Sciatic nerve (tissue), 2 donors: Measurements from ENCODE around the gene U2AF2. TPM values are rescaled to one million over a fixed set of nuclear protein-coding genes. Genes with fewer than 3 reads are reported as not detected.
A peak's percentile ranks its signal among the peaks of the same experiment; 100 is the strongest.

Experiments used
- ATAC-seq: fragments of 200-7000 bp; cut with Tn5 transposase; one replicate; pipeline ENCODE4 v1.9.1; 2020; ENCODE audit warnings: mild to moderate bottlenecking, moderate library complexity
- DNase-seq: peaks from one replicate; pipeline ENCODE4 v3.0.0-alpha.2; 2020; ENCODE audit warnings: low spot score
- intact Hi-C: fragments of 100-400 bp; cut with DNase I; formaldehyde crosslinking; loops from one replicate; pipeline ENCODE4 v1.14.2; 2022
- total RNA-seq: library from RNA; stranded (reverse); fragmentation: NEBNext Ultra II Directional; extraction: Animal tissue kit (Norgen Biotek cat#: 25700); gene quantifications from one replicate; pipeline ENCODE4 v1.2.1, GENCODE V29; 2021
- donor health status: DM: no; HTN: no; CAD: no.
- donor health status: DM: no; HTN: no; CAD: no.

U2AF2 gene
- total RNA-seq, 1 donor from 2014 or later: 127 TPM

- intact Hi-C loops: no loop called here
- ATAC-seq (no peak), DNase-seq (no peak)
Measured at GRCh38 chr19:55620410-55621204, 34.2 kb upstream of the U2AF2 start.

- intact Hi-C loops: no loop called here
- no peak for ATAC-seq
Measured at GRCh38 chr19:55621205-55621672, 33.6 kb upstream of the U2AF2 start.

GRCh38 chr19:55621673-55622231, 33.1 kb upstream of the U2AF2 start:
- no peak for ATAC-seq
- intact Hi-C loops: no loop called here
- DNase-seq: peak; percentile 68

More at GRCh38 chr19:55621205-55621672, 33.6 kb upstream of the U2AF2 start:
- DNase-seq: no peak

GRCh38 chr19:55622242-55622969, 32.4 kb upstream of the U2AF2 start:
- ATAC-seq (no peak), DNase-seq (peak; percentile 59)
- intact Hi-C loops: no loop called here

DNA sequence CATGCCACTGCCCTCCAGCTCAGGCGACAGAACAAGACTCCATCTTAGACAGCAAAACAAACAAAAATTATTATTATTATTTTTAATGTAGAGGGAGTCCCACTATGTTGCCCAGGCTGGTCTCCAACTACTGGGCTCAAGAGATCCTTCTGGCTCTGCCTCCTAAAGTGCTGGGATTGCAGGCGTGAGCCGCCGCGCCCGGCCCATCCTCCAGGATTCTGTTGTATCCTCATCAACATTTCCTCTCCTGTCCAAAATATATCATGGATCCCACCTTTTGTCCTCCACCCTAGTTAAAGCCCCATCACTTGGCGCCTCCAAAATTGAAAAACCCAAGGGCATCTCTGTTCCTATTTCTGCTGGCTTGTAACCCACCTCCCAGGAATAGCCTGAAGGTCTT, 31.7 kb upstream of the U2AF2 start:
- ATAC-seq (no peak), DNase-seq (peak; percentile 56)
- intact Hi-C loops: no loop called here

- ATAC-seq: no peak
- DNase-seq: no peak
- intact Hi-C loops: no loop called here
Measured at GRCh38 chr19:55623561-55623960, 31.3 kb upstream of the U2AF2 start.

GRCh38 chr19:55624109-55625003, 30.5 kb upstream of the U2AF2 start, which contains the start of gene ZNF784:
ZNF784 (minus strand) TSS chr19:55624566; CDS start chr19:55624561, 5 bp downstream.
- intact Hi-C loops: no loop called here
- DNase-seq (peak; percentile 96), ATAC-seq (peak; percentile 97)

GRCh38 chr19:55625004-55625326, 29.9 kb upstream of the U2AF2 start:
- ATAC-seq (no peak), DNase-seq (no peak)
- intact Hi-C loops: no loop called here

DNA sequence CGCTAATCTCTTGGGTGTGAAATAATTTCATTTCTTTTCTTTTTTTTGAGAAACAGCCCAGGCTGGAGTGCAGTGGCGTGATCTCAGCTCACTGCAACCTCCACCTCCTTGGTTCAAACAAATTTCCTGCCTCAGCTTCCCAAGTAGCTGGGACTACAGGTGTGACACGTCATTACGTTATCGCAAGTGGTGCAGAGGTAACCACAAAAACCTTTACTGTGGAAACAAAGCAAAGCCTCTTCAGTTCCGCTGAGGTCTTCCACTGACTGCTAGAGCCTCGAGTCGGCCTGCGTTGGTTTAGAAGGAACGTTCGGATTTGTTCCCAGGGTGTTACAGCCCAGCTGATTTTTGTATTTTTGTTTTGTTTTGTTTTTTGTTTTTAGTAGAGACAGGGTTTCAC, 28.5 kb upstream of the U2AF2 start:
- DNase-seq (no peak), ATAC-seq (no peak)
- intact Hi-C loops: no loop called here

DNA sequence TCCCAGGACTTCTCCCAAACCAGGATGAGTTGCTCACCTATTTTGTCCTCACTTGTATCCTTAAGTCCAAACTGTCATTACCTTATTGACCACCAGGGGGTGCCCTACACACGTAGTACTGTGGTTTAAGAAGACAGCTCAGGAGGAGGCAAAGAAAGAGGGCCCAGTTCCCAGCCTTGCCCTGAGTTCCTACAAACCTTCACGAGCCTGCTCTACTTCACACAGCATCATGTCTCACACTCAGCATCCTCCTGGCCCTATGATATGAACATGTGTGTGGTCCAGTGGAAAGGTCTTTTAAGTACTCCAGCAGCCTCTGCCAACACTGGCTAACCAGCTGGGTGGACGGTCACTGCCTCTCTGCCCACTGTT, 22.4 kb upstream of the U2AF2 start:
- DNase-seq: peak; percentile 92
- peak; percentile 65 for ATAC-seq
- intact Hi-C loops: no loop called here

- peak; percentile 13 for ATAC-seq
- intact Hi-C loops: no loop called here
- no peak for DNase-seq
Measured at GRCh38 chr19:55633861-55634260, 21.0 kb upstream of the U2AF2 start.

DNA sequence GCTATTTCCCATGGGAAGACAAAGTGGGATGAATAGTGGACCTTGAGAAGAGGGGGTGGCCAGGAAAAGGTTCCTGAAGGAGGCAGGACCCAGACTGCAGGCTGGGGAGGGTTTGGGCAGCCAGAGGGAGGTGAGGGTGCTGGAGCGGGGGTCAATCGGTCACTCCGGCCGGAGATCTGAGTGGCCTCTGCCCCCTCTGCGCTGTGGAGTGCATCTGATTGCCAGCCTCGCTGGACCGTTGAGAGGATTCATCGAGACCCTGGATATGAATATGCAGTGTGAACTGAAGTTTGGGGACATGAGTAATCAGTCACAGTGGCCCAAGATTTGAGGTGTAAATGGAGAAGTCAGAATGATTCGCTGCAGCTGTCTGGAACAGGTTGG, 19.5 kb upstream of the U2AF2 start:
- peak; percentile 4 for ATAC-seq
- peak; percentile 61 for DNase-seq
- intact Hi-C loops: no loop called here

DNA sequence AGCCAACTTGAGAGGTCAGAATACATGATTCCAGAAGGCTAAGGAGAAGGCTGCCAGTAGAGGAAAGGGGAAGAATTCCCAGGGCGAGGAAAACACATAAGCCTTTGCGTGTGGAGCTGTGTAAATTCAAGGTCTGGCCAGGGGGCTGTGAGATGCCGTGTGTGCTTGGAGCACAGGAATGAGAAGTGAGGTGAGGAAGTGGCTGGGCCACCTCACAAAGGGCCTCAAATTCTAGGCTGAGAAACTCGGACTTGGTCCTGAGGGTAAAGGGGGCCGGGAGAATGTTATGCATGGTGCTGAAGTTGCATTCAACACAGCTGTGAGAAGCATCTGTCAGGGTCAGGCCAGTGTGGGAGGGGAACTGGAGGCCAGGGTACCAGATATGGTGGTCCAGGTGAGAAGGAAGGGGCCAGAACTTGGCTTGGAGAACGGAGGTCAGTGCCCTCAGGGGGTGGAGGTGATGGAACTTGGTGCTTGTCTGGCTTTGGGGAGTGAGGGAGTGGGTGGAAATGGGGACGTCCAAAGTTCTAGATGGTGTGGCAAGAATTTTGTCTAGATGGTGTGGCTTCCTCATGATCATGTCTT, 18.9 kb upstream of the U2AF2 start:
- no peak for ATAC-seq
- peak; percentile 54 for DNase-seq
- intact Hi-C loops: no loop called here

DNA sequence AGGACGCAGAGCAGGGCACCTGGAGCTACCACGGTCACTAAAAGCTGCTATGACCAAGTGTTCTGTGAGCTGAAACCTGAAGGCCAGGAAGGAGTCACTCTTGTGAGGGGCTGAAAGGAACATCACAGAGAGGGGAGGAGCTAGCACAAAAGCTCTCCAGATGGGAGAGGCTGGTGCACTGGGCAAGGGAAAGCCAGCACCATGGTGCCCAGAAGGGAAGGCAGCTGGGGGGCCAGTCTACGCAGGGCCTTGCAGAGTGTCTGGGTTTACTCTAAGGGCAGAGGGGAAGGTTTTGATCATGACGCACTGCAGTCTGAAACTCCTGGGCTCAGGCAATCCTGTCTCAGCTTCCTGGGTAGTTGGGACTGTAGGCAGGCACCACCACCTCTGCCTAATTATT, 18.1 kb upstream of the U2AF2 start:
- intact Hi-C loops: no loop called here
- no peak for ATAC-seq
- DNase-seq: no peak

- no peak for DNase-seq
- intact Hi-C loops: no loop called here
- ATAC-seq: no peak
Measured at GRCh38 chr19:55637534-55637933, 17.3 kb upstream of the U2AF2 start.

- DNase-seq (no peak), ATAC-seq (no peak)
- intact Hi-C loops: no loop called here
Measured at GRCh38 chr19:55638864-55639359, 15.9 kb upstream of the U2AF2 start.

GRCh38 chr19:55640043-55640576, 14.7 kb upstream of the U2AF2 start:
- ATAC-seq (peak; percentile 62), DNase-seq (peak; percentile 84)
- intact Hi-C loops: no loop called here
